ENCODE measurements around the gene PTPRH. TPM values are rescaled to one million over a fixed set of nuclear protein-coding genes. Genes with fewer than 3 reads are reported as not detected.
A peak's percentile ranks its signal among the peaks of the same experiment; 100 is the strongest.

PTPRH gene
- polyA plus RNA-seq, 1 donor (not counting 4 experiments of a cell fraction or from before 2014, with no cell fraction given) = 0.17 TPM

GRCh38 chr19:55158848-55159749, 50.2 kb downstream of the PTPRH start:
- Histone ChIP-seq H3K4me1 (ENCODE audit: control insufficient read depth, extremely low read depth, insufficient read depth, low read length) (peaks cover 22% of the 10 kb centered on the region), H3K27me3 (ENCODE audit: control insufficient read depth, extremely low read depth, insufficient read depth, low read length) (no peaks in the 10 kb centered on the region), H2AFZ (ENCODE audit: control insufficient read depth, low read length) (peak overlapping the region; percentile 33), H3K4me2 (ENCODE audit: control insufficient read depth, extremely low read depth, insufficient read depth, low read depth, low read length) (peak overlapping the region; percentile 82), H3K9me3 (ENCODE audit: control insufficient read depth, low read depth, low read length) (no peaks in the 10 kb centered on the region), H3K27ac (ENCODE audit: control insufficient read depth, insufficient read depth, low read length) (peak overlapping the region; percentile 54), H3K4me3 (ENCODE audit: control insufficient read depth in 2 of 3, extremely low read depth in 1 of 3, insufficient read depth in 2 of 3, low read depth in 1 of 3, low read length in 3 of 3) (peak overlapping the region; percentile 13 to 69 (median 48)), H3K9me1 (ENCODE audit: control insufficient read depth, extremely low read depth, insufficient read depth, low read length) (no peaks in the 10 kb centered on the region), H3K9ac (ENCODE audit: control insufficient read depth, extremely low read depth, insufficient read depth, low read length) (peak overlapping the region; percentile 64), H3K36me3 (ENCODE audit: control insufficient read depth in 2 of 2, extremely low read depth in 1 of 2, insufficient read depth in 2 of 2, low read length in 2 of 2) (no peaks in the 10 kb centered on the region), H4K20me1 (ENCODE audit: control insufficient read depth, extremely low read depth, insufficient read depth, low read length) (no peaks in the 10 kb centered on the region), H3K79me2 (ENCODE audit: control insufficient read depth, insufficient read depth, low read length) (no peaks in the 10 kb centered on the region)
- DNase-seq (ENCODE audit: low read depth, low spot score) (no peak), FAIRE-seq (peak; percentile 73)
- TF ChIP-seq CTCF (optimal IDR thresholded peaks at IDR 0.05 in 1 of 3, IDR thresholded peaks at IDR 0.05 in 1 of 3, conservative IDR thresholded peaks at IDR 0.05 in 1 of 3; ENCODE audit: extremely low read depth in 1 of 3, insufficient read depth in 2 of 3, low read length in 3 of 3) = no peak
- TF ChIP-seq EZH2 (IDR thresholded peaks at IDR 0.05; ENCODE audit: low read length) = no peak
- dilution Hi-C loops (cut with MboI; ENCODE audit: extremely low pct_ligation_motif_present, low sequenced_read_pairs) = no loop called here

- no peak overlapping the region for H3K27ac ChIP-seq (ENCODE audit: control insufficient read depth, insufficient read depth, low read length)
- FAIRE-seq = no peak
Measured at GRCh38 chr19:55158423-55158822, 50.9 kb downstream of the PTPRH start.

More at GRCh38 chr19:55158423-55158822, 50.9 kb downstream of the PTPRH start:
- peaks cover 22% of the 10 kb centered on the region for H3K4me1 ChIP-seq (ENCODE audit: control insufficient read depth, extremely low read depth, insufficient read depth, low read length)
- no peaks in the 10 kb centered on the region for H3K9me3 ChIP-seq (ENCODE audit: control insufficient read depth, low read depth, low read length)
- no peak overlapping the region for H2AFZ ChIP-seq (ENCODE audit: control insufficient read depth, low read length)
- no peak overlapping the region for H3K4me3 ChIP-seq (ENCODE audit: control insufficient read depth in 2 of 3, extremely low read depth in 1 of 3, insufficient read depth in 2 of 3, low read depth in 1 of 3, low read length in 3 of 3)
- no peaks in the 10 kb centered on the region for H3K27me3 ChIP-seq (ENCODE audit: control insufficient read depth, extremely low read depth, insufficient read depth, low read length)
- H3K9me1 ChIP-seq (ENCODE audit: control insufficient read depth, extremely low read depth, insufficient read depth, low read length) = no peaks in the 10 kb centered on the region
- no peak for DNase-seq (ENCODE audit: low read depth, low spot score)
- dilution Hi-C loops (cut with MboI; ENCODE audit: extremely low pct_ligation_motif_present, low sequenced_read_pairs) = no loop called here
- peak overlapping the region; percentile 82 for H3K4me2 ChIP-seq (ENCODE audit: control insufficient read depth, extremely low read depth, insufficient read depth, low read depth, low read length)
- TF ChIP-seq EZH2 (IDR thresholded peaks at IDR 0.05; ENCODE audit: low read length) = no peak
- TF ChIP-seq CTCF (optimal IDR thresholded peaks at IDR 0.05 in 1 of 3, IDR thresholded peaks at IDR 0.05 in 1 of 3, conservative IDR thresholded peaks at IDR 0.05 in 1 of 3; ENCODE audit: extremely low read depth in 1 of 3, insufficient read depth in 2 of 3, low read length in 3 of 3) = no peak
- no peak overlapping the region for H3K9ac ChIP-seq (ENCODE audit: control insufficient read depth, extremely low read depth, insufficient read depth, low read length)
- no peaks in the 10 kb centered on the region for H3K79me2 ChIP-seq (ENCODE audit: control insufficient read depth, insufficient read depth, low read length)
- H4K20me1 ChIP-seq (ENCODE audit: control insufficient read depth, extremely low read depth, insufficient read depth, low read length) = no peaks in the 10 kb centered on the region
- H3K36me3 ChIP-seq (ENCODE audit: control insufficient read depth in 2 of 2, extremely low read depth in 1 of 2, insufficient read depth in 2 of 2, low read length in 2 of 2) = no peaks in the 10 kb centered on the region
